Right ventricle myocardium inferior (tissue), 1 donor: Measurements from ENCODE around the gene PGM3. TPM values are rescaled to one million over a fixed set of nuclear protein-coding genes. Genes with fewer than 3 reads are reported as not detected.

Experiments
- ATAC-seq: fragments of 200-7000 bp; cut with Tn5 transposase; one replicate; pipeline ENCODE4 v1.9.1; 2020; ENCODE audit warnings: mild to moderate bottlenecking, moderate library complexity
- DNase-seq: peaks from one replicate; pipeline ENCODE4 v3.0.0; 2021; ENCODE audit errors: missing footprints
- intact Hi-C: fragments of 100-400 bp; cut with DNase I; formaldehyde crosslinking; loops from one replicate; pipeline ENCODE4 v1.11.0; 2022
- long read RNA-seq: library from polyadenylated mRNA; unstranded; transcript quantifications from one replicate; pipeline ENCODE4 v2.0.0, GENCODE V29; 2021
- total RNA-seq: library from RNA; stranded (reverse); fragmentation: NEBNext Ultra II Directional; extraction: Animal tissue kit (Norgen Biotek cat#: 25700); gene quantifications from one replicate; pipeline ENCODE4 v1.2.1, GENCODE V29; 2021
- donor health status: DM: no; HTN: yes; CAD: no; lungs with severe emphysema.

Gene PGM3, protein sequence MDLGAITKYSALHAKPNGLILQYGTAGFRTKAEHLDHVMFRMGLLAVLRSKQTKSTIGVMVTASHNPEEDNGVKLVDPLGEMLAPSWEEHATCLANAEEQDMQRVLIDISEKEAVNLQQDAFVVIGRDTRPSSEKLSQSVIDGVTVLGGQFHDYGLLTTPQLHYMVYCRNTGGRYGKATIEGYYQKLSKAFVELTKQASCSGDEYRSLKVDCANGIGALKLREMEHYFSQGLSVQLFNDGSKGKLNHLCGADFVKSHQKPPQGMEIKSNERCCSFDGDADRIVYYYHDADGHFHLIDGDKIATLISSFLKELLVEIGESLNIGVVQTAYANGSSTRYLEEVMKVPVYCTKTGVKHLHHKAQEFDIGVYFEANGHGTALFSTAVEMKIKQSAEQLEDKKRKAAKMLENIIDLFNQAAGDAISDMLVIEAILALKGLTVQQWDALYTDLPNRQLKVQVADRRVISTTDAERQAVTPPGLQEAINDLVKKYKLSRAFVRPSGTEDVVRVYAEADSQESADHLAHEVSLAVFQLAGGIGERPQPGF
- total RNA-seq = 12.7 TPM
- long read RNA-seq, full-length matches to known transcripts = 6 of 8 reads
- long read RNA-seq, partial matches to known transcripts = 1 of 8 reads
- long read RNA-seq, other reads (novel, unspliced or antisense) = 1 of 8 reads

DNA sequence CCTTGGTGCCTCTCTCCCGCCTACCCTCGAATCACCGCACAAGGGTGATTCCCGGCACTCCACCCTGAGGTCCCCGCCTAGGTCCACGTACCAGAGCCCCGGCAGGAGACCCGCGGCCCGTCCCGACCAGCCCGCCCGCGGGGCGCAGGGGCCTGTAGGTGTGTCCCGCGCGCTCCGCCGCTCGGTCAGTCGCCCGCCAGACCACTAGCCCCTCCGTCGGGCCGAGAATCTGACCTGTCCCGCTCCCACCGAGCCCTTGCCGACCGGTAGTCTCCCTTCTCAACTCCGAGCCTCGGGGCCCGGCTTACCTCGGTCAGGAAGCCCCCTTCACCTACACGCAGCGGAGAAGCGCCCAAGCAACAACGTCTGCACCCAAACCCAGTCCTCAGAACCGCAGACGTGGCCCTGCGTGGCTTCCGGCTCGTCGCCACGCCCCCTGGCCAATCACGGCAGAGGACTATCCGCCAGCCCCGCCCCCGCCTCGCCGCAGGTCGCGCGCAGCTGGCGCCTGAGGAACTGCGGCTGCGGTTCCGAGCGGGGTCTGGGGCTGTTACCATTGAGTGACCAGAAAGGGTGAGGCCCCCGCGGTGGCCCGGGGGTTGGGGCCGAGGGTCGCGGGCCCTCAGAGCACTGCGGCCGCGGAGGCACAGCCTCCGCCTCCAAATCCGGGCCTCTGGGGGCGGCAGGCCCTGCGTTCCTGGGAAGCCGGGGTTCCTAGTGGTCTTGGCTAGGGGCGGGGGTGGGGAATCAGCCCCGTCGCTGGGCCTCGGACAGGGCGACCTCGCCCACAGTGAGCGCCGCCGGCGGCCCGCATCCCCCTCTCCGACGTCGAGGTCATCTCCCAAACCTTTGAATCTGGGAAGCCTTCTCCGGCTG, at the start of gene PGM3, which contains the start of gene RWDD2A:
PGM3 (minus strand) TSS at position 395 of the 876 bp plus-strand sequence. CDS start 2,253 bp downstream, outside the sequence.
RWDD2A (plus strand) TSS at position 487 of the 876 bp plus-strand sequence. CDS start 1,095 bp downstream, outside the sequence.
- DNase-seq (peak; percentile 96), ATAC-seq (peak; percentile 99)
- intact Hi-C loops = loop anchor here (1.0 to 2.0 kb wide), 2 partner anchors 126 to 946 kb away; partner anchors contain the start of genes DOP1A and IBTK

DNA sequence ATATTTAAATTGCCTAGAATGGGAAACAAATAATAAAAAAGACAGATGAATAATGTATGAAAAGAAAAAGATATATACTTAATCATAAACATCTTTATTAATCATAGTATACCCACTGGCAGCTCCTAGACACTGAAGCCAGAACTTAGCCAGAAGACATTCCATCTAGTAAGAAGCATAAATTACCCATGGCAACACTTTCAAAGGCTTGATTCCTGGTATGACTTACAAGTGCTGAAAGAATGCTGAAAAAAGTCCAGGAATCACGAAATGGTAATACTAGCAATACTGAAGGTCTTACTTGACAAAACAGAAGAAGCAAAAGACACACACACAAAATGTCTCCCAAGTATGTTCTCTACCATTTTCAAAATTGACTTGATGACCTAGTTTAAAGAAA, 38.1 kb upstream of the PGM3 start:
- ATAC-seq (no peak), DNase-seq (no peak)
- intact Hi-C loops = no loop called here

DNA sequence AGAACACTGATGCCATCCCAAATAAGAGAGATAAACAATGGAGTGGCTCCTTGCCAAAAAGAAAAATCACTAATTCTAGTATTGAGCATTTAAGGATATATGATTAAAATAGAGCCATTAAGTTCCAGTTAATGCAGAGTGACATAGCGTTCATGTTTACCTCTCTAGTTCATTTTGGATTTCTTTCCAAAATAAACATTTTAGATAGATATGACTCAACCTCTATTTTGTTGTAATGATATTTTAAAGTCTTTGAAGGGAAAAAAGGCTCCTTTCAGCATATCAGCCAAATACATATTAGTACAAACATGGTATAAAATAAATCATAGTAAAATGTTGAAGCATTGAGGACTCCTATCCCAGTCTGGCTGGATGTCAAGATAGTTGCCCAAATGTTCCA, 33.5 kb upstream of the PGM3 start:
- intact Hi-C loops = loop anchor here (10.0 kb wide), 1 partner anchor 188 kb away; no protein-coding TSS in a partner anchor
- ATAC-seq = no peak
- DNase-seq = no peak

DNA sequence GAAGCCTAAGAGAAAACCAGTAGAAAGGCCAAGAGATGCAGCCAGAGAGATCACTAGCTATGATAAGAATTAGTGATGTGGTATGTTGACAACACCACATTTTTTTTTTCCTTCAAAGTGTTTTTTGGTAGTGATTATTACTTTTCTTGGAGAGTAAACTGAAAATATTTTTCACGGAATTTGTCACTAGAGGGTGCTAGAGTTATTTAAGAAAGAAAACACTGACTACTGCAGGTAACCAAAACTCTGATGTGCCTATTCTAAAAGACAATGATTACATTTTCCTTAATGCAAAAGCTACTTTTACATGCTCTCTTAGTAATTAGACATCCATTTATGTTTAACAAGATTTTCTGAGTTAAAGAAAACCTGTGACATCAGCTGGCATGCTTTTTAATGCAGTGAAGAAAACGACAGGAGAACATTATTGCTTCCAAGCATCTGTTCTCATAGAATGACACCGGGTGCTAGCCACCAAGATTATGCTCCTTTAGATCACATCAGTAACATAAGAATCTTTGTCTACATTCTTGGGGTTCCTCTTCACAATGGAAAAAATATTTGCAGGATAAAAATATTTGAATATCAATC, 28.9 kb upstream of the PGM3 start:
- intact Hi-C loops = loop anchor here (1.0 to 10.0 kb wide), 2 partner anchors 193 to 293 kb away; no protein-coding TSS in a partner anchor
- no peak for ATAC-seq
- no peak for DNase-seq

DNA sequence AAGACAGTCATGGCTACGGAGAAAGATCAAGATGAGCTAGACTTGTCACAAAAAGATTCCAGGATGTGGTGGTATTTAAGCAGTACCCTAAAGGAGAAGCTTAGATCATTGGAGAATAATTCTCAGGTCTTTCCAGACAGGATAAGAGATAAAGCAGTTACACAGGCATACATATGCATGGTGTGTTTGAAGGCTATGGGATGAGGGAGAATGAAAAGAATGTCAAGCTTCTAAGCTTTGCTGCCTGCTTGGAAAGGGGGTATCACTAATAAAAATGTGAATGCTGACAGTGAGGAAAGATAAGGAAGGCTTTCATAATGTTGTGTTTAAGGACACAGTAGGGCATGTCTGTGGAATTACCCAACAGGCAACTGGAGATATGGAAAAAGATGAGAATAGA, 28.2 kb upstream of the PGM3 start:
- DNase-seq (no peak), ATAC-seq (no peak)
- intact Hi-C loops = loop anchor here (10.0 kb wide), 1 partner anchor 194 kb away; no protein-coding TSS in a partner anchor

DNA sequence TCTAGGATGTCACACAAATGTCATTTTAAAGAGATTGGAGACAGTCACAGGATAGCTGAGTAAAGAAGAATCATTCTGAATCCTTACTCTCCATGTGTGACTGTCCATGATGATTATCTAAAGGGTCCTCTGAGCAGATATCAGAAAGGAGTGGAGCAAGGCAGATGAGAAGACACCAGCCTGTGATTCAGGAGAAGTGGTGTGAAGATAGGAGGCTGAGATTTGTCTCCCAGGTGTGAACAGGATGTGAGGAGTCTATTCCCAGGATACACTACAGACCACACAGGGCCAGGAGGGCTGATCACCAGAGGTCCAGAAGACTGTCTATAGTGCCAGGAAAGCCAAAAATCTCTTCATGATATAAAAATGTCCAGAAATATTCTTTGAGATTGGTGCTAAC, 27.1 kb upstream of the PGM3 start:
- ATAC-seq (no peak), DNase-seq (no peak)
- intact Hi-C loops = loop anchor here (10.0 kb wide), 1 partner anchor 195 kb away; no protein-coding TSS in a partner anchor

DNA sequence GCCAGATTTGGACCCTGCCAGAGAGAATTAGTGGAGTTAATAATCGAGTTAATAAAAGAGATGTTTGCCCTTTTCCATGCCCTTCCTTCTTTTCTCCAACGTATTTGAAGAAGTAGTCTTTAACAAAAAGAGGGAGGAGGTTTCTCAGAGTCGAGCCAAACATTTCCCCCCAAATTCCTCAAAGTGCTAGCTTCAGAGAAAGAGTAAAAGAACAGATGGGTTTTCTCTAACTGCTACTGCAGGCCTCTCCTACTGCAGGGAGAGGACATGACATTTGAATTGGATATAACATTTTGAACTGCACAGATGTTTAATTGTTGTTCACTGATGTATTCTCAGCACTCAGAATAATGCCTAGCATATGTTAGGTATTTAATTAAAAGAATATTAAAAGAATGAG, 25.6 kb upstream of the PGM3 start:
- ATAC-seq = no peak
- intact Hi-C loops = no loop called here

DNA sequence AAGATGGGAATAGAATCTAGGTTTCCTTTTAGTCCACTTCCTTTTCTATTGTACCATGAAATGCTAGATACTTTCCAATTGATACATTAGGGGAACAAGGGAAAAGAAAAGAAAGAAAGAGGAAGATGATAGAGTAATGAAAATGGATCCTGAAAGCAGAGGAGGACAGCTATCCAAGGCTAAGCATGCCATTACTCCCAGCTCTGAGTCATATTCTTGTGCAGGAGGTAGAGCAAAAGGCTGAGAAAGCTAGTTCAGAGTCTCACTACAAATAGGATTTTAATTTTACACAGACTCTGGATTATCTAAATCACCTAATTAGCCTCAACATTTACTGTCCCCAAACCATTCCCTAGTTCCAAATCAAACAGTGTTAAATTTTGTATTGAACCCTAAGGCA, 23.7 kb upstream of the PGM3 start:
- DNase-seq = no peak
- ATAC-seq = no peak
- intact Hi-C loops = no loop called here

More for the DNA sequence above, 25.6 kb upstream of the PGM3 start:
- no peak for DNase-seq

DNA sequence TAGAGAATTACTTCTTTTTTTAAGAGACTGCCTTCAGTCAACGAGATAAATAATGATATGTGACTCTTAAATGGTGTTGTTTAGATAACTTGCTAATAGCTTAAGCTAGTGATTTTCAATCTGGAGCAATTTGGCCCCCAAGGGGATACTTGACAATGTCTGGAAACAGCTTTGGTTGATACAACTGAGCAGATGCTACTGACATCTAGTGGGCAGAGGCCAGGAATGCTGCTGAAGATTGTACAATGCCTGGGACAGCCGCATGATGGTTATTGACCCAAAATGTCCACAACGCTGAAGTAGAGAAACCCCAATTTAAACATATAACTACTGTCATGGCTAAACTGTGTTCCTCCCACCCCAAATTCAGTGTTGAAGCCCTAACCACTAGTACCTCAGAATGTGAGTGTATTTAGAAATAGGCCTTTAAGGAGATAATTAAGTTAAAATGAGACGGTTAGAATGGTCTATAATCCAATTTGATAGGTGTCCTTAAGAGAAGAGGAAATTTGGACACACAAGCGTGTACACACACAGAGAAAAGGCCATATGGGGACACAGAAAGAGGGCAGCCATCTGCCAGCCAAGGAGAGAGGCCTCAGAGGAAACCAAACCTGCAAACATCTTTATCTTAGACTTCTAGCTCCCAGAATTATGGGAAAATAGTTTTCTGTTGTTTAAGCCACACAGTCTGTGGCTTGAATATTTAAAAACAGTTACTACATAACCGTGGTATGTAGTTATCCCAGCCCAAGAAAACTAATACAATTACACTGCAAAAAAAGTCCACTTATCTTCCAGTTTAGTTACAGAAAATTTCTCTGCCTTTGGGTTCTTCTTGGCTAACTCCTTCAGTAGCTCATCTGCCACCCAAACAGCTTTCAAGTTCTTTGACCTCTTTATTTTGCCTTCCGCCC, 22.3 kb upstream of the PGM3 start:
- DNase-seq = no peak
- peak; percentile 93 for ATAC-seq
- intact Hi-C loops = loop anchor here (2.0 kb wide), 1 partner anchor 149 kb away; the partner anchor contains the start of gene DOP1A

DNA sequence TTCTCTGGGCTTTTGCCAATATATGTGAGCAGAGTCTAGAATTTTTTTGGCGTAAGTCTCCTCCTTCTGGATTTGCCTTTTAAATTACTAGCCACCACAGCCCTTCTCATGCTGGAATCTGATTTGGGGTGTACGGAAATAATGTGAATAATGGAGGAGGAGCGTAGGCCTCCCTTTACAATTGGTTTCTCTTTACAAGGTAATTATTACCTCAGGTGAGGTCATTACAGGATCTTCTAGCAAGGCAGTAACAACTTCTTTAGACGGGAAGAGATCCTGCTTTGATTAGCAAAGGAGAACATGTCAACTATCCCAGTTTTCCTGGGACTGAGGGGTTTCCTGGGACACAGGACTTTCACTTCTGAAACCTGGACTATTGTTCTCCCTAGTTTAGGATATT, 9.0 kb upstream of the PGM3 start:
- intact Hi-C loops = no loop called here
- DNase-seq (no peak), ATAC-seq (no peak)

DNA sequence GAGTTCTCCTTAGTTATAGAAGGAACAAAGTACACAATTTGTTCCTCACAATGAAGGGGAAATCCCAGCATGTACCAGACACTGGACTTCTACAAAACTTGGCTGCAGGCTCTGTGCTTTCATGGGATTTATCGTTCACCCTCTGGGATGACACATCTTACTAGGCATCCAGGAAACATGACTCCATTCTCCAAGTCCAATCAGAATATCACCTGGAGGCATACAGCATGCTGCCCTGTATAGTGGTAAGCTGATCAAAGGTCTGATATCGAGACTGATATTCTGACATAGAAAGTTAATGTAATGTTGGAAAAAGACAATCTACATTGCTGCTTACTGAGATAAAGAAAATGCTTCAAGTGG, 6.8 kb upstream of the PGM3 start:
- ATAC-seq (no peak), DNase-seq (no peak)
- intact Hi-C loops = no loop called here

DNA sequence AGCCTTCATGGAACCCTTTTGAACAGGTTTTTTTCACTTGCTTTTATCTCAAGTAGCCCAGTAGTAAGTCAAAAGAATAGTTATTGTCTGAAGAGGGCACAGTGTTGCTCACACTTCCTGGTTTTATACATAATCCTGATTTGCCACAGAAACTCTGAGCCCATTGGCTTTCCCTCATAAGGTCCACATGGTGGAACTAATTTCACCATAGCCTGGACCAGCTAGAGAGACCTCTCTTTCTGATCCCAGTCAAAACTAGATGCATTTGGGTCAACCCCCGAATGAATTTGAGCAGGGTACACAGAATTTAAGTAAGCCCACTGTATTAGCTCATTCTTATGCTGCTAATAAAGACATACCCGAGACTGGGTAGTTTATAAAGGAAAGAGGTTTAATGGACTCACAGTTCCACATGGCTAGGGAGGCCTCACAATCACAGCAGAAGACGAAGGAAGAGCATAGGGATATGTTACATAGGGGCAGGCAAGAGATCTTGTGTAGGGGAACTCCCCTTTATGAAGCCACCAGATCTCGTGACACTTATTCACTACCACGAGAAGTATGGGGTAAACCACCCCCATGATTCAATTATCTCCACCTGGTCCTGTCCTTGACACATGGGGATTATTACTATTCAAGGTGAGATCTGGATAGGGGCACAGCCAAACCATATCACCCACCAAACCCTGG, 6.3 kb upstream of the PGM3 start:
- no peak for ATAC-seq

DNA sequence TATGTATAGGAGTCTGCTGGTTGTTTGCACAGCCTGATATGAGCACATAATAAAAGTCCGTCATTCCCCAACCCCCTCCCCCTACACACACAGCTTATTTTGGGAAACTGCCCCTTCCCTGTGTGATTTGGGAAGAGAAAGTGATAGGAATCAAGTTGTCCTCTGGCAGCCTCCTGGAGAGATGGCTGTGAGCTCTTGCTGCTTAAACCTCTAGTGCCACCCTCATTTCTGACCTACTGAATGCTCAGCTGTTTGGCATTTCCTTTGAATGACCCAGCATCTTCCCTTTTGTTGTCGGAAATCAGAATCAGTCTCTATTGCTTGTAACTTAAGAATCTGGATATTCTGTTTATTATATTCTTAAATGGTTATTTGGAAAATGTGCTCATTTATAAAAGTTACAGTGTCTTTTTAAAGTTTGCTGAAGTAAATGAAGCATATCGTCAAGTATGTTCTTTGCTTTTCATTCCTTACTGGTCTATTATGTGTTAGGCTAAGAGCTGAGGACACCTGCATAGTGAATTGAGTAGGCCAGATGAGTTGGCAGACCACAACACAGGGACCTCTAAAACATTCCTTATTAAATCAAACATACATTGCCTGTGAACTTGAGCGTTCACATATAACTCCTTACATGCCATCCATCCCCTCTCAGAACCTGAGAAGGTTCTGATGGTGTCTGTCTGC, 5.6 kb upstream of the PGM3 start:
- ATAC-seq = no peak
- DNase-seq = no peak
- intact Hi-C loops = no loop called here

More for the DNA sequence above, 6.3 kb upstream of the PGM3 start:
- intact Hi-C loops = no loop called here
- no peak for DNase-seq

DNA sequence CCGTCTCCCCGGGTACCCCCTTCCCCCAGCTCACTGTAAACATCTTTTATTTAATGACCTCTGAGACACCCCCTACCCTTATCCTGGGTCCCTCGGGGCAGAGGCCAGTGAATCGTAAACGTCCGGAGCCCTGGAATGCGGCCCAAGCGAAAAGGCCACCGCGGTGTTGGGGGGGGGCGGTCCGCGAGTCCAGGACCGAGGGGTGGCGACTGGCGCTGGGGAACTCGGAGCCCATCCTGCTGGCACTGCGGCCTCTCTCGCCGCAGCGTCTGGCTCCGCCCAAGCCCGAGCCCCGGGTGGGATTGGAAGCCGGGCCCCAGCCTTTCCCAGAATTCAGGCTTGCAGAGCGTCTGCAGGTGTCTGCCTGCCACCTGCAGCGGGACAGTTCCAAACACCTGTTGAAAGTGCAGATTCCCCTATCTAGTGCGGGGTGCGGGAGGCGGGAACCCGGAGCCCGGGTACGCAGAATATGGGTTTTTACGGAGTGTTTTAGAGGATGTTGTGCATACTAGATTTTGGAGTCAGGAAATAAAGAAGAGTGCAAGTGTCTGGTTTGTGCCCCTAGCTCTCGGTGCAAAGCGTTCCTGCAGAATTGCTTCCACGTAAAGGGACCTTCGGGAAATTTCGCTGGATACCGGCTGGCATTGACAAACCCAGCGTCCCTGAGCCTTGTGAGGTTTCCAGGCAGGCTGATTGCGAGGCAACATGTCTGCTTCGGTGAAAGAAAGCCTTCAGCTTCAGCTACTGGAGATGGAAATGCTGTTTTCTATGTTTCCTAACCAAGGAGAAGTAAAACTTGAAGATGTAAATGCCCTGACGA, 892 bp upstream of the PGM3 start:
- intact Hi-C loops = loop anchor here (1.0 to 2.0 kb wide), 2 partner anchors 127 to 947 kb away; partner anchors contain the start of genes DOP1A and IBTK

DNA sequence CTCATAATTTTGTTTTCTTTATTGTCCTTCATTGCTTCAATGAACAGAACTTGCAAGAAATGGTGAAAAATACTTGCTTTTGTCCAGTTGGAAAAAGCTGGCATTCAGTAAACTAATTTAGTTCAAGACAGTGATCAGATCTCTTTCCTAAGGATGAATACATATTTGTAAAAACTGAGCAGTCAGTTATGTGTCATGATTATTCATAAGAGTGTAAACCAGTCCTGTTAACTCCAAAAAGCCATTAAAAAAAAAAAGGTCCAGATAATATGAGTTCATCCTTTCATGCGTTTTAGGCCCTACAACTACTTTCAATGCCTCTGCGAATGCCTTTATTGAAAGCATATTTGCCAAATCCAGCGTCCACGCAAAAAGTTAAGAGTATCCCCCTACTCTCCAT, 609 bp downstream of the PGM3 start:
- intact Hi-C loops = loop anchor here (2.0 kb wide), 1 partner anchor 946 kb away; the partner anchor contains the start of gene IBTK

More for the DNA sequence above, 892 bp upstream of the PGM3 start:
- ATAC-seq = peak; percentile 72
- no peak for DNase-seq

More for the DNA sequence above, 609 bp downstream of the PGM3 start:
- DNase-seq (no peak), ATAC-seq (no peak)
